Naive thymus-derived CD8-positive, alpha-beta T cell (primary cell): ENCODE measurements around the gene FOXK2. TPM values are rescaled to one million over a fixed set of nuclear protein-coding genes. Genes with fewer than 3 reads are reported as not detected.
"Not testable (repeated sequence)": the region's sequence is repeated elsewhere in the genome, so short reads cannot be mapped to it uniquely, and the experiment has no call there.

Experiments
- ATAC-seq, 2 donors: fragments of 150-1000 bp; cut with Tn5 transposase in 1 of 2; sonication (Bioruptor Pico), chemical (Tn5 transposase) in 1 of 2; 1 replicate in 1 of 2; 2 replicates in 1 of 2; pipeline ENCODE4 v1.10.0; 2021; ENCODE audit warnings: mild to moderate bottlenecking in 2 of 2, moderate library complexity in 2 of 2
- POLR2A ChIA-PET: fragments of 350-600 bp; sonication (Branson Sonifier 250); formaldehyde crosslinking; loops from one replicate; lab custom pipeline; 2021; ENCODE audit warnings: antibody characterized with exemption; lab: Charles Lee
- DNase-seq, 10 donors: peaks; one replicate each; pipeline versions ENCODE4 v3.0.0 to v3.0.0-alpha.2; 2020 to 2022
- H3K27ac Mint-ChIP-seq, 10 donors: one replicate each; pipeline ENCODE4 v1.8.0; 2020 to 2022; ENCODE audit warnings: mild to moderate bottlenecking in 10 of 10, mixed read lengths in 10 of 10, moderate library complexity in 4 of 10, inconsistent platforms in 1 of 10
- H3K27me3 Mint-ChIP-seq, 5 donors: one replicate each; pipeline ENCODE4 v1.8.0; 2021 to 2022; ENCODE audit warnings: mixed read lengths in 5 of 5
- H3K36me3 Mint-ChIP-seq, 3 donors: one replicate each; pipeline ENCODE4 v1.8.0; 2020 to 2022; ENCODE audit warnings: mixed read lengths in 3 of 3, mild to moderate bottlenecking in 2 of 3, inconsistent platforms in 1 of 3
- H3K4me1 Mint-ChIP-seq, 4 donors: one replicate each; pipeline ENCODE4 v1.8.0; 2021 to 2022; ENCODE audit warnings: mixed read lengths in 4 of 4
- H3K4me3 Mint-ChIP-seq, 10 donors: one replicate each; pipeline ENCODE4 v1.8.0; 2020 to 2022; ENCODE audit warnings: mild to moderate bottlenecking in 10 of 10, mixed read lengths in 10 of 10, moderate library complexity in 6 of 10, inconsistent platforms in 1 of 10
- H3K9me3 Mint-ChIP-seq, 9 donors: one replicate each; pipeline ENCODE4 v1.8.0; 2020 to 2022; ENCODE audit warnings: mixed read lengths in 9 of 9, mild to moderate bottlenecking in 3 of 9, inconsistent platforms in 1 of 9, moderate library complexity in 1 of 9
- polyA plus RNA-seq, 3 donors: library from polyadenylated mRNA; unstranded; fragments of 300-500 nt; fragmentation: Illumina TruSeq; gene quantifications; one replicate each; pipeline ENCODE4 v1.2.3, GENCODE V29; 2021
- total RNA-seq, 8 experiments: library from RNA in 2 of 8; stranded (reverse) in 2 of 8; gene quantifications; one replicate each; pipeline ENCODE4 v1.2.3 and lab custom pipeline; 2021 to 2026

The FOXK2 gene
- total and polyA plus RNA-seq, 5 experiments from 2014 or later = 3.2 to 58.4 (median 5.7) TPM

DNA sequence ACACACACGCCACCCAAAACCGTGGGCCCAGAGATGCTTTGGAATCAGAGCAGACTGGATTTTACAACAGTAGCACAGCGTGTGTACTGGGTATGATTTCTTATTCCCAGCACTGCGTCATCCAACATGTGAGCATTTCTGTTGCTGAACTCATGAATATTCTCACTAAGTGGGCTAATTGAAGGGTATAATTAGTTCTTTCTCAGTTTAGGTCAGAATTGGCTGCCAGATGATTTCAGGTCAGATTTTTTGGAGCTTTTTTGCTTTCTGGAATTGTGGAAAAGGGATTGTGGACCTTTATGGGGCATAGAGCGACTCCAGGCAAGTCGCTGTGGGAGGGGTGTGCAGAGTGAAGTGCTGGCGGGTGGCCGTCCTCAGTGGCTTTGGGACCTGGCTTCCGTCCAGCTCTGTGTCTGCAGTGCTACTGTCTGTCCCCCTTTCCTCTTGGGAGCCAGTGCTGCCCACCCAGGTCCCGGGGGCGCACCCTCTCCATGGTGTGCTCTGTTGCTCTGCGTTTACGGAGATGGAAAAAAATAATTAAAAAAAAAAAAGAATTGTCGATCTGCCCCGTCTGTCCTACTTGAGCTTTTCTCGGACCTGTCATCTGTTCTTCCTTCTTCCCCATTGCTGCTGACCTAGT, 25.0 kb downstream of the FOXK2 start:
- peaks cover 23 to 79% (median 59%) of the 10 kb centered on the region in 4 donors for H3K4me1 Mint-ChIP-seq
- no peaks in the 10 kb centered on the region for H3K27me3 Mint-ChIP-seq
- POLR2A ChIA-PET = no interaction called here
- H3K4me3 Mint-ChIP-seq = no peak overlapping the region
- peaks cover 0 to 7% (median 0%) of the 10 kb centered on the region in 3 donors for H3K36me3 Mint-ChIP-seq
- ATAC-seq (no peak), DNase-seq (no peak)
- H3K27ac Mint-ChIP-seq = peak overlapping the region in 2 of 10 donors; percentile 70 to 78
- no peaks in the 10 kb centered on the region for H3K9me3 Mint-ChIP-seq

DNA sequence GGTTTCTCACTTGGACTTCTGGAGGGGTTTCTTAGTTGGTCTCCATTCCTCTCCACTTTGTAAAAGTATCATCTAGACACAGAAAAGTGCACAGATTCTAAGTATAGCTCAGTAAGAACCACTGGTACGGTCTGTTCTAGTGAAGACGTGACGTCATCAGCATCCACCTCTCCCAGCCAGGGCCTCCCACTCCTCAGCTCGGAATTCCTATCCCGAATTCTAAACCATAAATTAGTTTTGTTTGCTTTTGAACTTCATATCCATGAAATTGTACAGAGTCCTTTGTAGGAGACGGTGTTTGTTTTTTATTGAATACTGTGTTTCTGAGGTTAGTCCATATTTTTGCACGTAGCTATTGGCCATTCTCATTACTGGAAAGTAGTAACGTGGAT, 25.5 kb downstream of the FOXK2 start:
- Mint-ChIP-seq H3K4me3 (peak overlapping the region in 1 of 10 donors; percentile 3), H3K27me3 (no peaks in the 10 kb centered on the region), H3K9me3 (no peaks in the 10 kb centered on the region), H3K27ac (peak overlapping the region in 1 of 10 donors; percentile 48), H3K36me3 (peaks cover 0 to 7% (median 0%) of the 10 kb centered on the region in 3 donors), H3K4me1 (peaks cover 23 to 78% (median 59%) of the 10 kb centered on the region in 4 donors)
- ATAC-seq (no peak), DNase-seq (no peak)
- POLR2A ChIA-PET = no interaction called here

GRCh38 chr17:82547981-82548380, 28.4 kb downstream of the FOXK2 start:
- no peak for DNase-seq
- no peak for ATAC-seq
- Mint-ChIP-seq H3K36me3 (no peaks in the 10 kb centered on the region), H3K4me3 (no peak overlapping the region), H3K4me1 (peaks cover 25 to 75% (median 57%) of the 10 kb centered on the region in 4 donors), H3K27ac (peak overlapping the region in 8 of 10 donors; percentile 21 to 86 (median 55)), H3K9me3 (no peaks in the 10 kb centered on the region), H3K27me3 (no peaks in the 10 kb centered on the region)
- POLR2A ChIA-PET = no interaction called here

GRCh38 chr17:82548681-82549303, 29.3 kb downstream of the FOXK2 start:
- POLR2A ChIA-PET = no interaction called here
- peaks cover 22 to 69% (median 55%) of the 10 kb centered on the region in 4 donors for H3K4me1 Mint-ChIP-seq
- H3K27me3 Mint-ChIP-seq = no peaks in the 10 kb centered on the region
- H3K9me3 Mint-ChIP-seq = no peaks in the 10 kb centered on the region
- H3K36me3 Mint-ChIP-seq = no peaks in the 10 kb centered on the region
- no peak for DNase-seq
- peak overlapping the region; percentile 12 to 90 (median 59) for H3K27ac Mint-ChIP-seq
- no peak for ATAC-seq
- peak overlapping the region in 2 of 10 donors; percentile 26 to 39 for H3K4me3 Mint-ChIP-seq

DNA sequence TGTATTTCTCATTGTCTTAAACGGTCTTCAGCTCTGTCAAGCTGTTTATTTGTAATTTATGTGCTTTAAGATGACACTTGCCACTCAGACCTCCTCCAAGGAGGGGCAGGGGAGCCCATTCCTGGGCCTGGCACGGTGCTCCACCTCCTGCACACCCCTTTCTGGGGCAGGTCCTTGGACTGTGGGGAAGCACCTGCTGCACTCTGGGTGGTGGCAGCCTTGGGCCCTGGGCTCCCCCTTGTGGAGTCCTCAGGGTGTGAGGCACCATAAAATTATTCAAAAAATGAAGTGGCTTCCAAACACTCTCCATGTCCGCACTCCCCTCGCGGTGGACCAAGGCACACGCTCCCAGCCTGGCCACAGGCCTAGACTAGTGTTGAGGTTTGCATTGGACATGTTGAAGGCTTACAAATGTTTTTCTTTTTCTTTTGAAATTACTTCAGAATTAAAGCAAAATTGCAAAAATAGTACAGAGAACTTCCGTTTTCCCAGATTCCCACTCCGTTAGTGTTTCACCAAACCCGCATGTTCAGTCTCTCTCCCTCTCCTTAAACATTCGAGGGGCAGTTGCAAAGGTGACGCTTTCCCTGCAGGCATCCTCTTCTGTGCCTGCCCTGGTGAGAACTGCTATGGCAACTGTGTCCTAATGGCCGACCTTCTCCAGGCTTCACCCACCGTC, 32.4 kb downstream of the FOXK2 start:
- POLR2A ChIA-PET = interaction anchor here (0.6 to 1.6 kb wide), 2 partner anchors 33 to 190 kb away, joined by 3 to 4 read pairs; no protein-coding TSS in a partner anchor
- H3K9me3 Mint-ChIP-seq = no peaks in the 10 kb centered on the region
- H3K27me3 Mint-ChIP-seq = no peaks in the 10 kb centered on the region
- peaks cover 23 to 57% (median 46%) of the 10 kb centered on the region in 4 donors for H3K4me1 Mint-ChIP-seq
- peak; percentile 100 for ATAC-seq
- H3K27ac Mint-ChIP-seq = peak overlapping the region in 6 of 10 donors; percentile 24 to 80 (median 62)
- peak; percentile 66 to 87 (median 76) for DNase-seq
- H3K4me3 Mint-ChIP-seq = peak overlapping the region in 2 of 10 donors; percentile 7 to 29
- no peaks in the 10 kb centered on the region for H3K36me3 Mint-ChIP-seq

GRCh38 chr17:82552580-82552979, 33.0 kb downstream of the FOXK2 start:
- ATAC-seq = no peak
- no peaks in the 10 kb centered on the region for H3K36me3 Mint-ChIP-seq
- no peak for DNase-seq
- POLR2A ChIA-PET = no interaction called here
- no peak overlapping the region for H3K4me3 Mint-ChIP-seq
- peaks cover 22 to 53% (median 45%) of the 10 kb centered on the region in 4 donors for H3K4me1 Mint-ChIP-seq
- H3K27me3 Mint-ChIP-seq = no peaks in the 10 kb centered on the region
- H3K27ac Mint-ChIP-seq = peak overlapping the region in 1 of 10 donors; percentile 78
- H3K9me3 Mint-ChIP-seq = no peaks in the 10 kb centered on the region

GRCh38 chr17:82553210-82553930, 33.8 kb downstream of the FOXK2 start:
- POLR2A ChIA-PET = no interaction called here

GRCh38 chr17:82557510-82557909, 38.0 kb downstream of the FOXK2 start:
- DNase-seq = not testable (repeated sequence)

More at GRCh38 chr17:82553210-82553930, 33.8 kb downstream of the FOXK2 start:
- H3K27ac Mint-ChIP-seq = no peak overlapping the region
- H3K36me3 Mint-ChIP-seq = no peaks in the 10 kb centered on the region
- DNase-seq (no peak), ATAC-seq (no peak)
- H3K27me3 Mint-ChIP-seq = no peaks in the 10 kb centered on the region
- H3K9me3 Mint-ChIP-seq = no peaks in the 10 kb centered on the region
- H3K4me1 Mint-ChIP-seq = peaks cover 16 to 53% (median 40%) of the 10 kb centered on the region in 4 donors
- H3K4me3 Mint-ChIP-seq = no peak overlapping the region

DNA sequence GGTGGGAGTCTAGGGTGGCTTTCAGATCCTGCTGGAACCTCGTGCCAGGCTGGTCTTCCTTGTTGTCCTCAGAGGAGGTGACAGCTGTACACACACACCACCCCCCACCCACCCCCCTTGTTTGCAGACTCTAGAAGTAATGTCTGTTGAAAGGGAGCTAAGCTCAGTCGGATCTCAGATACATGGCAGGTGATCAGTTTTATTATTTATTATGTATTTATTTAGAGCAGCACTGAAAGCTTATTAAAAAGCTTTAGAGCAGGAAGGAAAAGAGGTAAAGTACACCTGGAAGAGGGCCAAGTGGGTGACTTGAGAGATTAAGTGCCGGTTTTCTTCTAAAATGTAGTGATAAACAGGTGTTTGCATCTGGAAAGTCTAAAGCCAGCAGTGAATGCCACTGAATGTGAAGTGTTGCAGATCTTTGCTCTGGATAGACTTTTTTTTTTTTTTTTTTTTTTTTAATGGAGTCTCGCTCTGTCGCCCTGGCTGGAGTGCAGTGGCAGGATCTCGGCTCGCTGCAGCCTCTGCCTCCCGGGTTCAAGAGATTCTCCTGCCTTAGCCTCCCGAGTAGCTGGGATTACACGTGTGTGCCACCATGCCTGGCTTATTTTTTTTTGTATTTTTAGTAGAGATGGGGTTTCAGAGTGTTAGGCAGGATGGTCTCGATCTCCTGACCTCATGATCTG, 40.2 kb downstream of the FOXK2 start:
- no peaks in the 10 kb centered on the region for H3K27me3 Mint-ChIP-seq
- no peak overlapping the region for H3K27ac Mint-ChIP-seq
- no peak for ATAC-seq
- H3K4me3 Mint-ChIP-seq = no peak overlapping the region
- H3K9me3 Mint-ChIP-seq = no peaks in the 10 kb centered on the region
- peaks cover 0 to 19% (median 0%) of the 10 kb centered on the region in 3 donors for H3K36me3 Mint-ChIP-seq
- POLR2A ChIA-PET = interaction anchor here (0.6 kb wide), 1 partner anchor 33 kb away, joined by 3 read pairs; no protein-coding TSS in a partner anchor
- DNase-seq = no peak
- H3K4me1 Mint-ChIP-seq = peaks cover 7 to 52% (median 29%) of the 10 kb centered on the region in 4 donors

More at GRCh38 chr17:82557510-82557909, 38.0 kb downstream of the FOXK2 start:
- H3K9me3 Mint-ChIP-seq, POLR2A ChIA-PET, H3K36me3 Mint-ChIP-seq, H3K4me3 Mint-ChIP-seq, ATAC-seq, H3K27me3 Mint-ChIP-seq: not testable (repeated sequence)
- H3K4me1 Mint-ChIP-seq = peaks cover 11 to 59% (median 36%) of the 10 kb centered on the region in 4 donors
- peak overlapping the region in 1 of 10 donors; percentile 28 for H3K27ac Mint-ChIP-seq

DNA sequence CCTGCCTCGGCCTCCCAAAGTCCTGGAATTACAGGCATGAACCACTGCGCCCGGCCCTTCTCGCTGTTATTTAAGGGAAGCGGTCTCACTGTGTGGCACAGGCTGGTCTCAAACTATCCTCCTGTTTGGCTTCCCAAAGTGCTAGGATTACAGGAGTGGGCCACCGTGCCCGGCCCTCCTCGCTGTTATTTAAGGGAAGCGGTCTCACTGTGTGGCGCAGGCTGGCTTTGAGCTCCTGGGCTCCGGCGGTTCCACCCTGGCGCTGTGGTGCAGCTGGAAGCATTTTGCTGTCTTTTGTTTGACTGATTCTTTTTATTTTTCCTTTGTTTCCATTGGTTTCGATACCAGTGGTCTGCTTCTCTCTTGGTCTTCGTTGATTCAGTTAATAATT, 40.7 kb downstream of the FOXK2 start:
- ATAC-seq (no peak), DNase-seq (no peak)
- Mint-ChIP-seq H3K27me3 (no peaks in the 10 kb centered on the region), H3K9me3 (no peaks in the 10 kb centered on the region), H3K4me1 (peaks cover 7 to 50% (median 27%) of the 10 kb centered on the region in 4 donors), H3K36me3 (peaks cover 0 to 25% (median 3%) of the 10 kb centered on the region in 3 donors), H3K4me3 (no peak overlapping the region), H3K27ac (peak overlapping the region in 1 of 10 donors; percentile 88)
- POLR2A ChIA-PET = no interaction called here

GRCh38 chr17:82560802-82561428, 41.4 kb downstream of the FOXK2 start:
- no peaks in the 10 kb centered on the region for H3K27me3 Mint-ChIP-seq
- DNase-seq (no peak), ATAC-seq (no peak)
- H3K27ac Mint-ChIP-seq = peak overlapping the region in 6 of 10 donors; percentile 2 to 88 (median 67)
- POLR2A ChIA-PET = no interaction called here
- peaks cover 7 to 49% (median 26%) of the 10 kb centered on the region in 4 donors for H3K4me1 Mint-ChIP-seq
- peak overlapping the region in 1 of 10 donors; percentile 4 for H3K4me3 Mint-ChIP-seq
- H3K36me3 Mint-ChIP-seq = peaks cover 0 to 31% (median 3%) of the 10 kb centered on the region in 3 donors
- H3K9me3 Mint-ChIP-seq = no peaks in the 10 kb centered on the region
